IMR-90 (cell line): ENCODE measurements around the gene WRAP53. TPM values are rescaled to one million over a fixed set of nuclear protein-coding genes. Genes with fewer than 3 reads are reported as not detected.

Experiments used
- ATAC-seq: fragments of 200-7000 bp; cut with Tn5 transposase; 2 replicates; pipeline ENCODE4 v1.9.1; 2020; ENCODE audit warnings: low read depth, mild to moderate bottlenecking, moderate library complexity
- BruUV-seq: library from RNA; stranded (reverse); fragments of 400-500 nt; replicated peaks from 2 replicates; lab custom pipeline; 2021; lab: Mats Ljungman, UMichigan
- CTCF ChIA-PET: fragments of 300-600 bp; formaldehyde crosslinking; extraction: SDS; loops from one replicate; lab custom pipeline; 2021; ENCODE audit warnings: antibody characterized with exemption; lab: Yijun Ruan, JAX
- POLR2A ChIA-PET: fragments of 300-600 bp; sonication (Branson Sonifier 250); formaldehyde crosslinking; loops from one replicate; lab custom pipeline; 2022; ENCODE audit warnings: antibody characterized with exemption; ENCODE audit not compliant: unreplicated experiment; lab: Charles Lee
- DNase-seq: peaks from one replicate; pipeline ENCODE4 v3.0.0; 2013
- H2AFZ ChIP-seq: replicated peaks from 2 replicates; pipeline ENCODE3; 2013; ENCODE audit warnings: low read length, mild to moderate bottlenecking; ENCODE audit not compliant: poor library complexity
- H2AK5ac ChIP-seq: 2 replicates; pipeline ENCODE4 v1.6.1; 2013; ENCODE audit warnings: low read depth, low read length, inconsistent platforms
- H2AK9ac ChIP-seq: replicated peaks from 2 replicates; pipeline ENCODE3; 2013; ENCODE audit warnings: mild to moderate bottlenecking, low read depth, low read length, moderate library complexity; ENCODE audit not compliant: poor library complexity
- H2BK120ac ChIP-seq: 2 replicates; pipeline ENCODE4 v1.6.1; 2013; ENCODE audit warnings: low read depth, low read length, inconsistent platforms
- H2BK15ac ChIP-seq: 3 replicates; pipeline ENCODE4 v1.6.1; 2013; ENCODE audit warnings: low read depth, low read length, inconsistent platforms
- H2BK20ac ChIP-seq: 2 replicates; pipeline ENCODE4 v1.6.1; 2013; ENCODE audit warnings: low read depth, mild to moderate bottlenecking, inconsistent platforms, low read length, moderate library complexity
- H2BK5ac ChIP-seq: 2 replicates; pipeline ENCODE4 v1.6.1; 2013; ENCODE audit warnings: mild to moderate bottlenecking, low read depth, low read length, inconsistent platforms; ENCODE audit not compliant: poor library complexity, severe bottlenecking
- H3K14ac ChIP-seq: replicated peaks from 2 replicates; pipeline ENCODE4 v1.6.1; 2013; ENCODE audit warnings: low read depth, low read length, inconsistent platforms
- H3K18ac ChIP-seq: 2 replicates; pipeline ENCODE4 v1.6.1; 2013; ENCODE audit warnings: low read depth, low read length, control low read depth
- H3K23ac ChIP-seq: 2 replicates; pipeline ENCODE4 v1.6.1; 2013; ENCODE audit warnings: low read depth, low read length, inconsistent platforms
- H3K27ac ChIP-seq: 2 replicates; pipeline ENCODE4 v1.5.1; 2013; ENCODE audit warnings: mild to moderate bottlenecking, control low read depth, low read length; ENCODE audit not compliant: insufficient read depth
- H3K27me3 ChIP-seq: 2 replicates; pipeline ENCODE4 v1.6.1; 2013; ENCODE audit warnings: low read length; ENCODE audit not compliant: control insufficient read depth, insufficient read depth
- H3K36me3 ChIP-seq: 2 replicates; pipeline ENCODE4 v1.6.1; 2013; ENCODE audit warnings: low read length, mixed read lengths; ENCODE audit not compliant: control insufficient read depth, insufficient read depth
- H3K4ac ChIP-seq: 2 replicates; pipeline ENCODE4 v1.6.1; 2013; ENCODE audit warnings: low read depth, low read length, inconsistent platforms
- H3K4me1 ChIP-seq: 2 replicates; pipeline ENCODE4 v1.6.1; 2013; ENCODE audit warnings: low read length, mixed read lengths; ENCODE audit not compliant: control insufficient read depth, insufficient read depth
- H3K4me2 ChIP-seq: 2 replicates; pipeline ENCODE4 v1.6.1; 2013; ENCODE audit warnings: low read depth, mild to moderate bottlenecking, control low read depth, low read length, moderate library complexity
- H3K4me3 ChIP-seq: 2 replicates; pipeline ENCODE4 v1.5.1; 2013; ENCODE audit warnings: low read depth, mild to moderate bottlenecking, control low read depth, low read length, moderate library complexity; ENCODE audit not compliant: insufficient read depth
- H3K56ac ChIP-seq: 2 replicates; pipeline ENCODE4 v1.6.1; 2013; ENCODE audit warnings: low read length, inconsistent platforms; ENCODE audit not compliant: insufficient read depth; ENCODE audit errors: extremely low read depth
- H3K79me1 ChIP-seq, 2 experiments: 2 replicates each; pipeline ENCODE4 v1.6.1; 2013; ENCODE audit warnings: low read length in 2 of 2, inconsistent platforms in 1 of 2, low read depth in 1 of 2
- H3K9ac ChIP-seq: 2 replicates; pipeline ENCODE4 v1.6.1; 2013; ENCODE audit warnings: low read depth, low read length, control low read depth
- H3K9me1 ChIP-seq: 2 replicates; pipeline ENCODE4 v1.6.1; 2013; ENCODE audit warnings: low read length, inconsistent platforms; ENCODE audit not compliant: insufficient read depth
- H3K9me3 ChIP-seq: 2 replicates; pipeline ENCODE4 v1.6.1; 2013; ENCODE audit warnings: low read length; ENCODE audit not compliant: control insufficient read depth, insufficient read depth
- H4K20me1 ChIP-seq: 2 replicates; pipeline ENCODE4 v1.6.1; 2013; ENCODE audit warnings: low read length, inconsistent platforms; ENCODE audit not compliant: insufficient read depth
- H4K5ac ChIP-seq: 2 replicates; pipeline ENCODE4 v1.6.1; 2013; ENCODE audit warnings: mild to moderate bottlenecking, low read depth, low read length, control low read depth
- H4K8ac ChIP-seq, 2 experiments: 2 replicates each; pipeline ENCODE4 v1.6.1; 2013; ENCODE audit warnings: low read depth in 2 of 2, low read length in 2 of 2, control low read depth in 1 of 2, inconsistent platforms in 1 of 2
- H4K91ac ChIP-seq: 2 replicates; pipeline ENCODE4 v1.6.1; 2013; ENCODE audit warnings: low read depth, low read length, inconsistent platforms; ENCODE audit not compliant: insufficient read depth
- CEBPB ChIP-seq: IDR thresholded peaks from 2 replicates; pipeline ENCODE4 v1.6.1; 2012; ENCODE audit warnings: low read depth, low read length, improper control_type of control experiment
- MAFK ChIP-seq: IDR thresholded peaks from 2 replicates; pipeline ENCODE4 v1.6.1; 2012; ENCODE audit warnings: low read depth, low read length, improper control_type of control experiment
- MAZ ChIP-seq: IDR thresholded peaks from 2 replicates; pipeline ENCODE4 v1.6.1; 2012; ENCODE audit warnings: low read depth, mild to moderate bottlenecking, low read length, improper control_type of control experiment, moderate library complexity, borderline replicate concordance
- MXI1 ChIP-seq: IDR thresholded peaks from 2 replicates; pipeline ENCODE4 v1.6.1; 2012; ENCODE audit warnings: low read depth, mild to moderate bottlenecking, low read length, moderate library complexity, borderline replicate concordance
- RCOR1 ChIP-seq: IDR thresholded peaks from 2 replicates; pipeline ENCODE4 v1.6.1; 2012; ENCODE audit warnings: mild to moderate bottlenecking, low read length, improper control_type of control experiment; ENCODE audit not compliant: insufficient replicate concordance
- SMC3 ChIP-seq: fragments of 150-350 bp; IDR thresholded peaks from 2 replicates; pipeline ENCODE4 v1.6.1; 2016; ENCODE audit warnings: low read depth, mild to moderate bottlenecking, antibody characterized with exemption, low read length, moderate library complexity
- WGBS, 2 experiments: methylation state at CpG; one replicate each; pipeline versions ENCODE4 v1.1.5 to v1.1.7; 2013; ENCODE audit warnings: missing lambda C conversion rate in 2 of 2; ENCODE audit not compliant: insufficient read length in 1 of 2; ENCODE audit errors: extremely low coverage in 2 of 2; 5-methylcytosine and 5-hydroxymethylcytosine counted together
- dilution Hi-C: fragments of 300-500 bp; cut with HindIII; formaldehyde crosslinking; loops from one replicate; pipeline ENCODE4 v1.14.3; 2018; ENCODE audit warnings: low sequenced_read_pairs; ENCODE audit not compliant: unreplicated experiment
- in situ Hi-C: fragments of 300-500 bp; cut with MboI; formaldehyde crosslinking; loops from 3 replicates; pipeline ENCODE4 v1.14.3; 2019; ENCODE audit warnings: low sequenced_read_pairs, inconsistent platforms, mixed read lengths
- intact Hi-C: fragments of 100-400 bp; cut with micrococcal nuclease; formaldehyde crosslinking; loops from 2 replicates; pipeline ENCODE4 v1.10.0; 2022
- polyA plus RNA-seq, 3 experiments: library from polyadenylated mRNA; depleted of rRNA; stranded (reverse); fragments of >200 nt; gene quantifications; 2 replicates each; pipeline ENCODE4 v1.2.3, GENCODE V29; 2012; ENCODE audit warnings: low replicate concordance in 1 of 3
- total RNA-seq: library from RNA; depleted of rRNA; stranded (reverse); fragments of >200 nt; gene quantifications from 2 replicates; pipeline ENCODE4 v1.2.3, GENCODE V29; 2012
- TF ChIP-seq, protein P1 (sequence below): conservative IDR thresholded peaks from 2 replicates; pipeline ENCODE4 v1.5.1; 2012; ENCODE audit warnings: mild to moderate bottlenecking, low read depth, low read length, improper control_type of control experiment

Gene WRAP53
- total and polyA plus RNA-seq, 2 of the 4 experiments (the other 2 are of a cell fraction): 6.6 to 9.5 TPM

DNA sequence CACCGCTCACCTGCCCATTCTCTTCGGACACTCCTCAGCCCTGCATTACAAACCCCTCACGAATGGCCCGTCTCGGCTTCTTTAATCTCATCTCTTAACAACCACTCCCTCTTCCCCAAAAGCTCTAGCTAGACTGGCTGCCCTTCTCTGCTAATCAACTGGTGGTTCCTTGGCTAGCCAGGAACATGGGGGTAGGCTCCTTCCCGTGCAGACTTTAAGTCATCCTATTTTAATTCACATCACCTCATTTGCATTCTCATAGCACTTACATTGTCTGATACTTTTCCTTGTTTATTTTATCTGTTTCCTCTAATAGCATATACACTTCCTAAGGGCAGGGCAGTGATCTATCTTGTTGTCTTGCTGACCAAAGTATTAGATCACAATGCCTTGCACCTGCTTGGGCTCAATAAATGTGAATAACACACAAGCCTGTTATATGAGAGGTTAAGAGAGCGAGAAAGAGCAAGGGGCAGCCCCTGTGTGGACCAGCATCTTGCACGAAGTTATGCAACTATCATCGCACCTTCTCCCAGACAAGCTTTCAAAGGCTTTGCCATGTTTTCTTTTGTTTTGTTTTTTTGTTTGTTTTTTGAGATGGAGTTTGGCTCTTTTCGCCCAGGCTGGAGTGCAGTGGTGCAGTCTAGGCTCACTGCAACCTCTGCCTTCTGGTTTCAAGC is 10.7 kb upstream of the WRAP53 start:
- ATAC-seq: no peak
- Histone ChIP-seq H4K8ac (no peak overlapping the region), H3K27ac (no peak overlapping the region), H3K79me1 (peaks cover 7 to 36% of the 10 kb centered on the region in 2 experiments; a peak in 3 of 4 replicates), H2BK120ac (no peak overlapping the region), H3K9me1 (no peaks in the 10 kb centered on the region; the same call in 1 of the 2 replicates), H2BK20ac (no peak overlapping the region), H3K14ac (no peak overlapping the region), H2AK5ac (no peak overlapping the region), H3K4me3 (no peak overlapping the region), H2AFZ (no peak overlapping the region), H3K4me1 (no peaks in the 10 kb centered on the region), H4K91ac (no peak overlapping the region), H2BK15ac (no peak overlapping the region), H3K18ac (no peak overlapping the region), H3K9ac (no peak overlapping the region), H3K36me3 (peaks cover 26% of the 10 kb centered on the region), H2BK5ac (no peak overlapping the region), H4K5ac (no peak overlapping the region), H4K20me1 (peaks cover 3% of the 10 kb centered on the region; the same call in 1 of the 2 replicates), H3K27me3 (no peaks in the 10 kb centered on the region), H3K23ac (no peak overlapping the region), H3K56ac (no peak overlapping the region), H2AK9ac (no peak overlapping the region), H3K4me2 (no peak overlapping the region), H3K4ac (no peak overlapping the region), H3K9me3 (peaks cover 9% of the 10 kb centered on the region)
- ChIA-PET POLR2A (no interaction called here), CTCF (no interaction called here)
- BruUV-seq: no TSS peak
- dilution Hi-C loops (no loop called here), intact Hi-C loops (no loop called here), in situ Hi-C loops (no loop called here)
- 86% methylated on average over 6 of the region's 10 CpGs; no CpG with 5 or more reads in 1 of the 2 experiments for WGBS, 2 experiments
- TF ChIP-seq, protein P1, sequence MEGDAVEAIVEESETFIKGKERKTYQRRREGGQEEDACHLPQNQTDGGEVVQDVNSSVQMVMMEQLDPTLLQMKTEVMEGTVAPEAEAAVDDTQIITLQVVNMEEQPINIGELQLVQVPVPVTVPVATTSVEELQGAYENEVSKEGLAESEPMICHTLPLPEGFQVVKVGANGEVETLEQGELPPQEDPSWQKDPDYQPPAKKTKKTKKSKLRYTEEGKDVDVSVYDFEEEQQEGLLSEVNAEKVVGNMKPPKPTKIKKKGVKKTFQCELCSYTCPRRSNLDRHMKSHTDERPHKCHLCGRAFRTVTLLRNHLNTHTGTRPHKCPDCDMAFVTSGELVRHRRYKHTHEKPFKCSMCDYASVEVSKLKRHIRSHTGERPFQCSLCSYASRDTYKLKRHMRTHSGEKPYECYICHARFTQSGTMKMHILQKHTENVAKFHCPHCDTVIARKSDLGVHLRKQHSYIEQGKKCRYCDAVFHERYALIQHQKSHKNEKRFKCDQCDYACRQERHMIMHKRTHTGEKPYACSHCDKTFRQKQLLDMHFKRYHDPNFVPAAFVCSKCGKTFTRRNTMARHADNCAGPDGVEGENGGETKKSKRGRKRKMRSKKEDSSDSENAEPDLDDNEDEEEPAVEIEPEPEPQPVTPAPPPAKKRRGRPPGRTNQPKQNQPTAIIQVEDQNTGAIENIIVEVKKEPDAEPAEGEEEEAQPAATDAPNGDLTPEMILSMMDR: no peak
- TF ChIP-seq RCOR1 (no peak), SMC3 (no peak), MAFK (no peak), MXI1 (no peak), MAZ (no peak), CEBPB (no peak)
- DNase-seq: no peak
